Measurements from ENCODE around the gene EXOC6B. TPM values are rescaled to one million over a fixed set of nuclear protein-coding genes. Genes with fewer than 3 reads are reported as not detected.

The EXOC6B gene
- total RNA-seq, 2 donors from 2014 or later: 51.3 to 68.9 TPM

GRCh38 chr2:72271766-72272641 lies 553.8 kb downstream of the EXOC6B start:
- H3K9me3 Mint-ChIP-seq: peaks cover 2% of the 10 kb centered on the region
- Histone ChIP-seq H3K27me3 (ENCODE audit: control insufficient read depth, insufficient read depth, low read length, poor library complexity, severe bottlenecking) (no peaks in the 10 kb centered on the region), H3K4me1 (ENCODE audit: control insufficient read depth, insufficient read depth, low read length) (no peaks in the 10 kb centered on the region), H3K9ac (ENCODE audit: extremely low read depth, low read length, poor library complexity, severe bottlenecking) (no peak overlapping the region), H3K4me3 (ENCODE audit: low read length) (no peak overlapping the region), H3K9me3 (ENCODE audit: control insufficient read depth, low read length) (no peaks in the 10 kb centered on the region), H3K27ac (ENCODE audit: low read depth, low read length) (no peak overlapping the region), H3K36me3 (ENCODE audit: control insufficient read depth, insufficient read depth, low read length) (no peaks in the 10 kb centered on the region)
- H3K27ac Mint-ChIP-seq: no peak overlapping the region
- DNase-seq: no peak
- H3K27me3 Mint-ChIP-seq (ENCODE audit: insufficient read depth): no peaks in the 10 kb centered on the region
- 86 to 88% methylated on average over 1 to 5 of the region's 5 CpGs for WGBS, 2 experiments (ENCODE audit: insufficient coverage in 1 of 2, insufficient read length in 1 of 2)
- peaks cover 2% of the 10 kb centered on the region for H3K36me3 Mint-ChIP-seq (ENCODE audit: low read depth)
- H3K4me1 Mint-ChIP-seq: peaks cover 8% of the 10 kb centered on the region
- TF ChIP-seq, protein P1, sequence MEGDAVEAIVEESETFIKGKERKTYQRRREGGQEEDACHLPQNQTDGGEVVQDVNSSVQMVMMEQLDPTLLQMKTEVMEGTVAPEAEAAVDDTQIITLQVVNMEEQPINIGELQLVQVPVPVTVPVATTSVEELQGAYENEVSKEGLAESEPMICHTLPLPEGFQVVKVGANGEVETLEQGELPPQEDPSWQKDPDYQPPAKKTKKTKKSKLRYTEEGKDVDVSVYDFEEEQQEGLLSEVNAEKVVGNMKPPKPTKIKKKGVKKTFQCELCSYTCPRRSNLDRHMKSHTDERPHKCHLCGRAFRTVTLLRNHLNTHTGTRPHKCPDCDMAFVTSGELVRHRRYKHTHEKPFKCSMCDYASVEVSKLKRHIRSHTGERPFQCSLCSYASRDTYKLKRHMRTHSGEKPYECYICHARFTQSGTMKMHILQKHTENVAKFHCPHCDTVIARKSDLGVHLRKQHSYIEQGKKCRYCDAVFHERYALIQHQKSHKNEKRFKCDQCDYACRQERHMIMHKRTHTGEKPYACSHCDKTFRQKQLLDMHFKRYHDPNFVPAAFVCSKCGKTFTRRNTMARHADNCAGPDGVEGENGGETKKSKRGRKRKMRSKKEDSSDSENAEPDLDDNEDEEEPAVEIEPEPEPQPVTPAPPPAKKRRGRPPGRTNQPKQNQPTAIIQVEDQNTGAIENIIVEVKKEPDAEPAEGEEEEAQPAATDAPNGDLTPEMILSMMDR (conservative IDR thresholded peaks at IDR 0.05): no peak
- H3K4me3 Mint-ChIP-seq: no peak overlapping the region

- no peak overlapping the region for H3K27ac ChIP-seq (ENCODE audit: low read depth, low read length)
- Mint-ChIP-seq H3K27me3 (ENCODE audit: insufficient read depth) (no peaks in the 10 kb centered on the region), H3K9me3 (peaks cover 4% of the 10 kb centered on the region), H3K27ac (no peak overlapping the region), H3K4me1 (peaks cover 8% of the 10 kb centered on the region), H3K36me3 (ENCODE audit: low read depth) (peaks cover 2% of the 10 kb centered on the region), H3K4me3 (no peak overlapping the region)
- DNase-seq: no peak
- H3K9me3 ChIP-seq (ENCODE audit: control insufficient read depth, low read length): no peaks in the 10 kb centered on the region
- H3K9ac ChIP-seq (ENCODE audit: extremely low read depth, low read length, poor library complexity, severe bottlenecking): no peak overlapping the region
- H3K27me3 ChIP-seq (ENCODE audit: control insufficient read depth, insufficient read depth, low read length, poor library complexity, severe bottlenecking): no peaks in the 10 kb centered on the region
- H3K4me3 ChIP-seq (ENCODE audit: low read length): no peak overlapping the region
- TF ChIP-seq, protein P1 (conservative IDR thresholded peaks at IDR 0.05): no peak
- 93 to 100% methylated on average over 1 of the region's 1 CpG for WGBS, 2 experiments (ENCODE audit: insufficient coverage in 1 of 2, insufficient read length in 1 of 2)
- H3K36me3 ChIP-seq (ENCODE audit: control insufficient read depth, insufficient read depth, low read length): no peaks in the 10 kb centered on the region
- no peaks in the 10 kb centered on the region for H3K4me1 ChIP-seq (ENCODE audit: control insufficient read depth, insufficient read depth, low read length)
These were observed 554.6 kb downstream of the EXOC6B start for GRCh38 chr2:72271276-72271614.

DNA sequence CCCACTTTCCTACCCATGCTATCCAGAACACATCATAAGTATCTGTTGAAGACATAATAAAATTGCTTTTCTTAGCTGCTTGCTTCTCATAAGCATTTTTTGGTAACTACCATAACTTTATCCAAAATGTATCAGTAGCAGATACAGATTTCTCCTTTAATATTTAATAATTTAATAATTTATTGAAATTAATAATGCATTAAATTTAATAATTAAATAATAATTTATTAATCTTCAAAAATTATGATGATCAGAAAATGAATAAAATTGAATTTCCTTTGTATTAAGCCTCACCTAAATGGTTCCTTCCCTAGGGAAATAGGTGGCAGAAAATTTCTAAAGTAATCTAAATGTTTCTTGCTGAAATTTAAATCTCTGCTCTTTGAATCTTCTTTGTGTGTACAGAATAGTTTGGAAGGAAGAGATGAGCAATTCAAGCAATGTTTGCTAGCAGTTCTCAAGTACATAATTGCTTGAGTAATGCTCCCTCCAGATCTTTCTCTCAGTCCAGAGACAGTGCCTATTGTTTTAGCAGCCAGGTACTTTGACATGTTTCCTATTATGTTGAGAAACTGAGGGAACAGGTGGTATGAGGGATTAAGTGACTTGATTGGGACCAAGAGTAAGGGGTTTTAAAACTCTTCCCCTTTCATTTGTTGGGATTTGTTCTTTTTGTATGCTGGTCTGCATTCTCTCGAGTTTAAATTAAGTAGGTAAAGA lies 555.1 kb downstream of the EXOC6B start:
- Mint-ChIP-seq H3K36me3 (ENCODE audit: low read depth) (peaks cover 2% of the 10 kb centered on the region), H3K4me1 (peaks cover 8% of the 10 kb centered on the region), H3K27ac (no peak overlapping the region), H3K27me3 (ENCODE audit: insufficient read depth) (no peaks in the 10 kb centered on the region), H3K4me3 (no peak overlapping the region), H3K9me3 (peaks cover 4% of the 10 kb centered on the region)
- TF ChIP-seq, protein P1 (conservative IDR thresholded peaks at IDR 0.05): no peak
- Histone ChIP-seq H3K4me3 (ENCODE audit: low read length) (no peak overlapping the region), H3K36me3 (ENCODE audit: control insufficient read depth, insufficient read depth, low read length) (no peaks in the 10 kb centered on the region), H3K27ac (ENCODE audit: low read depth, low read length) (no peak overlapping the region), H3K4me1 (ENCODE audit: control insufficient read depth, insufficient read depth, low read length) (no peaks in the 10 kb centered on the region), H3K27me3 (ENCODE audit: control insufficient read depth, insufficient read depth, low read length, poor library complexity, severe bottlenecking) (no peaks in the 10 kb centered on the region), H3K9me3 (ENCODE audit: control insufficient read depth, low read length) (no peaks in the 10 kb centered on the region), H3K9ac (ENCODE audit: extremely low read depth, low read length, poor library complexity, severe bottlenecking) (no peak overlapping the region)
- no peak for DNase-seq
- 64 to 100% methylated on average over 1 of the region's 1 CpG for WGBS, 2 experiments (ENCODE audit: insufficient coverage in 1 of 2, insufficient read length in 1 of 2)
